ENCODE results near the gene KIAA1755. TPM values are rescaled to one million over a fixed set of nuclear protein-coding genes. Genes with fewer than 3 reads are reported as not detected.

Gene KIAA1755
- total and polyA plus RNA-seq, 8 donors: 1.2 to 9.4 (median 3.1) TPM; not detected in 1

DNA sequence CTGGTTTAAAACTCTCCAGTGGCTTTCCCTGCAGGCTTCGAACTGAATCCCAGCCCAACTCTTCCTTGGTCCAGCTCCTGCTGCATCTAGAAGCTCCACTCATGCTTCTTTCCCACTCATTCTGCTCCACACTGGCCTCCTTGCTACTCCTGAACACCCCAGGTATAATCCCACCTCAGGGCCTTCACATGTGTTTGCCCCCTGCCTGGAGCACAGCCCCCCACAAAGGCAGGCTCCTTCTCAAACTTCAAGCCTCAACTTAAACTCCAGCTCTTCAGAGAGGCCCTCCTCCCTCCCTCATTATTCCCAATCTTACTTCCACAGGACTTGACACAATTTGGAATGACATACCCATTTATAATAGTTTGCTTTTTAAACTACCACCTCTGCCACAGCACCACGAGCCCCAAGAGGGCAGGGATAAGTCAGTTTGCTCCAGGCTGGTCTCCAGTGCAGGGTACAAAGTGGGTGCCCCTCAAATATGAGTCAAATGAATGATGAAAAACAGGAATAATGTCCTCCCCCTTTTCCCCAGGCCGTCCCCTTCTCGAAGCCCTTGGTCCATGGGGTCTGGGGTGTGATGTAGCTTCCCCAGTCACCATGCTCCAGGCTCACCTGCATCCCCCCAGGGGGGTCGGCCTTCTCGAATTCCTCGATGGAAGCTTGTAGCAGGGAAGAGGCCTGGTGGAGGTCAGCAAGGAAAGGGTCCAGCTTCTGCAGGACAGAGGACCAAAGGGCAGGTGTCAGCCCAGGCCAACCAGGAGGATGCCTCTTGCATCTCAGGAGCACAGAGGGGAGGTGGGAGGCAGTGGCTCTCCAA, 37.4 kb downstream of the KIAA1755 start:
- intact Hi-C loops (cut with DNase I; ENCODE audit: low total_unique reads): loop anchor here (5.0 kb wide), 1 partner anchor 166 kb away; no protein-coding TSS in a partner anchor
- Histone ChIP-seq H3K9me3 (no peaks in the 10 kb centered on the region), H3K27ac (no peak overlapping the region), H3K36me3 (peaks cover 0 to 6% (median 2%) of the 10 kb centered on the region in 4 donors), H3K4me1 (peaks cover 0 to 18% (median 11%) of the 10 kb centered on the region in 4 donors), H3K27me3 (no peaks in the 10 kb centered on the region), H3K4me3 (no peak overlapping the region)
- TF ChIP-seq POLR2AphosphoS5 (IDR thresholded peaks at IDR 0.05) (no peak), CTCF (IDR thresholded peaks at IDR 0.05) (peak in 1 of 7 experiments; percentile 41), EP300 (IDR thresholded peaks at IDR 0.05) (no peak), POLR2A (IDR thresholded peaks at IDR 0.05) (no peak)
- DNase-seq: no peak
- WGBS, 5 donors: 53 to 72% (median 62%) methylated on average over 7 of the region's 7 CpGs

GRCh38 chr20:38222231-38222922, 38.2 kb downstream of the KIAA1755 start:
- WGBS, 5 donors: 44 to 56% (median 52%) methylated on average over 11 to 12 of the region's 12 CpGs
- TF ChIP-seq POLR2A (IDR thresholded peaks at IDR 0.05): no peak
- peak in 5 of 7 experiments; percentile 76 to 80 (median 77) for TF ChIP-seq CTCF (IDR thresholded peaks at IDR 0.05)
- intact Hi-C loops (cut with DNase I; ENCODE audit: low total_unique reads): loop anchor here (5.0 kb wide), 1 partner anchor 165 kb away; no protein-coding TSS in a partner anchor

DNA sequence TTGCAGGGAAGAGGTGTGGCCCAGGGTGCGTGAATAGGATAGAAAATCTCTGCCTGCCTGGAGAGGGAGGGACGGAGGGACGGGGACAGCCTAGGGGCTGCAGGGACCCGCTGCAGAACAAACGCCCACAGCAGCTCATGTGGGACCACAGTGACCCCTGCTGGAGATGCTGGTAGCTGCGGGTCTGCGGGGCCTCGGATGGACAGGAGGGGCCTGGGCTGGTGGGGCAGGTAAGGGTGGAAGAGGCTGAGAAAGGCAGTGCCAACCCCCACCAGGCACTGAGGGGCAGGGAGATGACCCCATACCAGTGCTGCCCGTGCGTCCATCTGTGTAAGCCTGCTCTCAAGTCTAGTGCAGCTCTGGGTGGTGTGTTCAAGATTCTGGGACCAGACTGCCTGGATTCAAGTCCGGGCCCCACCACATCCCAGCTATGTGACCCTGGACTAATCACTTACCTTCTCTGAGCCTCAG, 39.4 kb downstream of the KIAA1755 start:
- 5 to 17% (median 11%) methylated on average over 9 to 11 of the region's 11 CpGs for WGBS, 5 donors
- no peaks in the 10 kb centered on the region for H3K9me3 ChIP-seq
- H3K4me3 ChIP-seq: no peak overlapping the region
- no peak for TF ChIP-seq POLR2A (IDR thresholded peaks at IDR 0.05)
- peak in 5 of 7 experiments; percentile 71 to 87 (median 76) for TF ChIP-seq CTCF (IDR thresholded peaks at IDR 0.05)
- H3K36me3 ChIP-seq: peaks cover 0 to 4% (median 2%) of the 10 kb centered on the region in 4 donors
- H3K4me1 ChIP-seq: peaks cover 0 to 19% (median 13%) of the 10 kb centered on the region in 4 donors
- no peak overlapping the region for H3K27ac ChIP-seq
- intact Hi-C loops (cut with DNase I; ENCODE audit: low total_unique reads): loop anchor here (5.0 kb wide), 1 partner anchor 164 kb away; no protein-coding TSS in a partner anchor
- H3K27me3 ChIP-seq: no peaks in the 10 kb centered on the region
- DNase-seq: peak; percentile 71 to 88

More at GRCh38 chr20:38222231-38222922, 38.2 kb downstream of the KIAA1755 start:
- Histone ChIP-seq H3K36me3 (peaks cover 0 to 4% (median 0%) of the 10 kb centered on the region in 4 donors), H3K4me1 (peaks cover 0 to 19% (median 13%) of the 10 kb centered on the region in 4 donors), H3K9me3 (no peaks in the 10 kb centered on the region), H3K4me3 (no peak overlapping the region), H3K27me3 (no peaks in the 10 kb centered on the region), H3K27ac (peak overlapping the region in 2 of 5 donors; percentile 39 to 41)
- DNase-seq: peak; percentile 74 to 78

- H3K27ac ChIP-seq: no peak overlapping the region
- H3K4me3 ChIP-seq: no peak overlapping the region
- intact Hi-C loops (cut with DNase I; ENCODE audit: low total_unique reads): loop anchor here (5.0 kb wide), 1 partner anchor 163 kb away; no protein-coding TSS in a partner anchor
- no peaks in the 10 kb centered on the region for H3K27me3 ChIP-seq
- no peak for DNase-seq
- WGBS, 5 donors: 64 to 79% (median 73%) methylated on average over 7 to 11 of the region's 11 CpGs
- peaks cover 0 to 4% (median 2%) of the 10 kb centered on the region in 4 donors for H3K36me3 ChIP-seq
- TF ChIP-seq POLR2A (IDR thresholded peaks at IDR 0.05) (no peak), EP300 (IDR thresholded peaks at IDR 0.05) (no peak), POLR2AphosphoS5 (IDR thresholded peaks at IDR 0.05) (no peak), CTCF (IDR thresholded peaks at IDR 0.05) (no peak)
- no peaks in the 10 kb centered on the region for H3K9me3 ChIP-seq
- peaks cover 0 to 19% (median 13%) of the 10 kb centered on the region in 4 donors for H3K4me1 ChIP-seq
Observed at GRCh38 chr20:38220587-38221118, 39.9 kb downstream of the KIAA1755 start.
